ENCODE results near the gene CFL1. TPM values are rescaled to one million over a fixed set of nuclear protein-coding genes. Genes with fewer than 3 reads are reported as not detected.

Gene CFL1
- total and polyA plus RNA-seq, 12 donors, result 159 to 962 (median 320) TPM

DNA sequence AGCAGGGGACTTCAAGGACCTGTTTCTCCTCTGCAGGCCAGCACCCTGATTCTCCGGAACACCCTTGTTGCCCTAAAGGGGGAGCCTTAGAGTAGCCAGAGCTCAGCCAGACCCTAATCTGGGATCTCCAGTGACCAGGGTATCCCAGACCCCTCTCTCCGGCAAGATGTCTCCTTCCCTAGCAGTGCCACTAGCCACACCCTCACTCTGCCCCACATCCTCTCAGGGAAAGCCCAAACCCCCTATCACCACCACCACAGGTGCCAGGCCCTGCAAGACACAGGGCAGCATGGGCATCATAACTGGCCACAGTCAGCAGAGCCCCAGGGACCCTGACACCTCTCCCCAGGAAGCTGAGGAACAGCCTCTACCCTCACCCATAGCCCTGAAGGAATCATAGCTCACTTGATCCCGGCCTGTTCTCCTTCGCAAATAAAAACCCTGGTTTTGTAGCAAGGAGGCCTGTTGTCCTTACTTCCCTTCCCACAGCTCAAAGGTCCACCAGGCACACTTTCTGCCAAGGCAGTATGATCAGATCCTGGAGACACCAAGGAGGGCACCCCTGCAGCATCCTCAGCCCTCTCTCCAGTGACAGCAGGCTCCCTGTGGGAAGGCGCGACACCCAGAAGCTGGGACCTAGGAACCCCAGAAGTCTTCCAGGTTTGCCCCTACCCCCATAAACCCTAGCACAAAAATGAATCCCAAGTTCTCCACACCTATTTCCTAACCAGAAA is 4.6 kb downstream of the CFL1 start:
- Histone ChIP-seq H3K9me3 (peaks cover 0 to 10% (median 3%) of the 10 kb centered on the region in 11 donors), H3K27ac (no peak overlapping the region), H3K4me1 (peaks cover 7 to 33% (median 21%) of the 10 kb centered on the region in 9 donors), H3K27me3 (no peaks in the 10 kb centered on the region), H3K36me3 (peaks cover 9 to 65% (median 35%) of the 10 kb centered on the region in 9 donors), H3K4me3 (no peak overlapping the region)
- ATAC-seq (no peak), DNase-seq (no peak)
- TF ChIP-seq, protein P1, sequence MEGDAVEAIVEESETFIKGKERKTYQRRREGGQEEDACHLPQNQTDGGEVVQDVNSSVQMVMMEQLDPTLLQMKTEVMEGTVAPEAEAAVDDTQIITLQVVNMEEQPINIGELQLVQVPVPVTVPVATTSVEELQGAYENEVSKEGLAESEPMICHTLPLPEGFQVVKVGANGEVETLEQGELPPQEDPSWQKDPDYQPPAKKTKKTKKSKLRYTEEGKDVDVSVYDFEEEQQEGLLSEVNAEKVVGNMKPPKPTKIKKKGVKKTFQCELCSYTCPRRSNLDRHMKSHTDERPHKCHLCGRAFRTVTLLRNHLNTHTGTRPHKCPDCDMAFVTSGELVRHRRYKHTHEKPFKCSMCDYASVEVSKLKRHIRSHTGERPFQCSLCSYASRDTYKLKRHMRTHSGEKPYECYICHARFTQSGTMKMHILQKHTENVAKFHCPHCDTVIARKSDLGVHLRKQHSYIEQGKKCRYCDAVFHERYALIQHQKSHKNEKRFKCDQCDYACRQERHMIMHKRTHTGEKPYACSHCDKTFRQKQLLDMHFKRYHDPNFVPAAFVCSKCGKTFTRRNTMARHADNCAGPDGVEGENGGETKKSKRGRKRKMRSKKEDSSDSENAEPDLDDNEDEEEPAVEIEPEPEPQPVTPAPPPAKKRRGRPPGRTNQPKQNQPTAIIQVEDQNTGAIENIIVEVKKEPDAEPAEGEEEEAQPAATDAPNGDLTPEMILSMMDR (IDR thresholded peaks at IDR 0.05), result no peak
- intact Hi-C loops (cut with DNase I), result no loop called here
- 92 to 93% methylated on average over 6 of the region's 6 CpGs for WGBS, 2 donors

DNA sequence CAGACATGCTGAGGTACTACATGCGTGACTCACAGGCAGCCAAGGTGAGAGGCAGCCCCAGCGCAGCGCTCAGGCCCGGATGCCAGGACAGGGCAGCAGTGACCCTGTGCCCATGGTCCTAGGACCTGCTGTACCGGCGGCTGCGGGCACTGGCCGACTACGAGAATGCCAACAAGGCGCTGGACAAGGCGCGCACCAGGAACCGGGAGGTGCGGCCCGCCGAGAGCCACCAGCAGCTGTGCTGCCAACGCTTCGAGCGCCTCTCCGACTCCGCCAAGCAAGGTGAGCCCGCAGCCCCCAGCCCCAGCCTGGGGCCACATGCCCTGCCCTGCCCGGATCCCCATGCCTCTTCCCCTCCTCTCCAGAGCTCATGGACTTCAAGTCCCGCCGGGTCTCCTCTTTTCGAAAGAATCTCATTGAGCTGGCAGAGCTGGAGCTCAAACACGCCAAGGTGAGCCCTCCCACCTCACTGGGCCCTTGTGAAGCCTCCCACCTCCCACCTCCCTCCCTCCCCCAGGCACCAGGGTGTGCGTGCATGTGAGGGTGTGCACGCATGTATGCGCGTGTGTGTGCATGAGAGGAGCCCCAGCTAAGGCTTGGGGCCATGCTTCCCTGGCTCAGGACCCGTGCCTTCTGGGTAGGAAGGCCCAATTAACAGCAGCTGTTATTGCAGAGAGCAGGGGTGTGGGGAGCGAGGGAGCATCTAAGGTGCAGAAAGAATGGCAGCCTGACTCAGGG is 5.3 kb downstream of the CFL1 start:
- H3K4me1 ChIP-seq, result peaks cover 7 to 33% (median 21%) of the 10 kb centered on the region in 9 donors
- TF ChIP-seq, protein P1 (IDR thresholded peaks at IDR 0.05), result no peak
- H3K27ac ChIP-seq, result no peak overlapping the region
- no peaks in the 10 kb centered on the region for H3K27me3 ChIP-seq
- no peak for ATAC-seq
- H3K4me3 ChIP-seq, result no peak overlapping the region
- intact Hi-C loops (cut with DNase I), result no loop called here
- no peak for DNase-seq
- peaks cover 9 to 65% (median 35%) of the 10 kb centered on the region in 9 donors for H3K36me3 ChIP-seq
- 94 to 96% methylated on average over 33 of the region's 33 CpGs for WGBS, 2 donors
- peaks cover 0 to 10% (median 3%) of the 10 kb centered on the region in 11 donors for H3K9me3 ChIP-seq

DNA sequence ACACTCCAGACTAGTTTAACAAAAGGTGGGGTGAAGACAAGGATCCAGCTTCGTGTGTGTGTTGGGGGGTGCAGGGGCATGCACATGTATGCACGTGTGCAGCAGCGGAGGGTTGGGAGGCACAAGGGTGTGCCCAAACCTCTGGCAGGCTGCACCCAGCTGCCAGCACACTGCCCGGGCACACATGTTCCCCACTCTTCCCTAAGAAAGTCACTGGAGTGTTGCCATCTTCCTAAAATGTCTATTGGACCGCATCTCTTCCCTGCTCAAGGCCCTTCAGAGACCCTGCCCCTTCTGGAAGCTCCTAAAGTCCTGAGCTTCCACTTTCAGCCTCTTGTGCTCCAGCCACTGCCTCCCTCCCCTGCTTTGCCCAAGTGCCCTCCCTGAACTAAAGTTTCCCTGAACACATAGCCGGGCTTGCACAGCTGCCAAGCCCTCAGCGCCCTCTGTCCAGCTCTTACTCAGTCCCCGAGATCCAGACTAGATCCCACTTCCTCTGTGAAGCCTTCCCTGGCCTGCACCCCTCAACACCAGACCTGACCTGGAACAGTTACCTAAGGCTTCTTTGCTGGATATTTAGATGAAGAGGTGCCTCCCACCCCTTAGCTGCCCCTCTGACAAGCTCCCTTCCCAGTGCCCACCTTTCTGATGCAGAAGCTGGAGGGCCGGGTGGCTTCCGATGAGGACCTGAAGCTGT is 6.0 kb downstream of the CFL1 start:
- ATAC-seq (no peak), DNase-seq (no peak)
- WGBS, 2 donors, result 91 to 92% methylated on average over 10 of the region's 10 CpGs
- intact Hi-C loops (cut with DNase I), result no loop called here
- Histone ChIP-seq H3K27me3 (no peaks in the 10 kb centered on the region), H3K4me3 (no peak overlapping the region), H3K4me1 (peaks cover 7 to 33% (median 21%) of the 10 kb centered on the region in 9 donors), H3K27ac (no peak overlapping the region), H3K9me3 (peaks cover 0 to 10% (median 3%) of the 10 kb centered on the region in 11 donors), H3K36me3 (peaks cover 9 to 65% (median 35%) of the 10 kb centered on the region in 9 donors)
- TF ChIP-seq, protein P1 (IDR thresholded peaks at IDR 0.05), result no peak

- H3K27ac ChIP-seq, result no peak overlapping the region
- no peak for DNase-seq
- peak in 1 of 8 donors; percentile 9 for ATAC-seq
- intact Hi-C loops (cut with DNase I), result no loop called here
- H3K27me3 ChIP-seq, result no peaks in the 10 kb centered on the region
- no peak overlapping the region for H3K4me3 ChIP-seq
- TF ChIP-seq, protein P1 (IDR thresholded peaks at IDR 0.05), result peak in 7 of 9 donors; percentile 9 to 37 (median 32)
- peaks cover 0 to 25% (median 13%) of the 10 kb centered on the region in 9 donors for H3K4me1 ChIP-seq
- WGBS, 2 donors, result 89 to 91% methylated on average over 13 to 14 of the region's 14 CpGs
- H3K36me3 ChIP-seq, result peaks cover 9 to 59% (median 35%) of the 10 kb centered on the region in 9 donors
- H3K9me3 ChIP-seq, result peaks cover 0 to 10% (median 3%) of the 10 kb centered on the region in 11 donors
Measured at GRCh38 chr11:65851083-65851579, 6.8 kb downstream of the CFL1 start.
